GM12892 (cell line): Measurements from ENCODE around the gene CKS1B.
A peak's percentile ranks its signal among the peaks of the same experiment; 100 is the strongest.

ENCODE experiments used
- POLR2A ChIP-seq: IDR thresholded peaks from 2 replicates; pipeline ENCODE4 v1.6.1; 2011; ENCODE audit warnings: low read depth, low read length, control low read depth
- POLR2AphosphoS5 ChIP-seq: IDR thresholded peaks from 2 replicates; pipeline ENCODE4 v1.6.1; 2011; ENCODE audit warnings: low read depth, low read length, control low read depth
- TAF1 ChIP-seq: IDR thresholded peaks from 2 replicates; pipeline ENCODE4 v1.6.1; 2011; ENCODE audit warnings: low read depth, mild to moderate bottlenecking, control low read depth, low read length, borderline replicate concordance

GRCh38 chr1:154999571-155000410 lies 25.3 kb downstream of the CKS1B start:
- TF ChIP-seq POLR2AphosphoS5 (no peak), POLR2A (0 out of 2 replicates have a peak, but pooled peaks have one; percentile 50), TAF1 (no peak)
